Measurements from ENCODE around the gene RBM17. TPM values are rescaled to one million over a fixed set of nuclear protein-coding genes. Genes with fewer than 3 reads are reported as not detected.
A peak's percentile ranks its signal among the peaks of the same experiment; 100 is the strongest.

RBM17 gene
- total RNA-seq, 6 donors from 2014 or later = 67.6 to 192 (median 84.8) TPM

DNA sequence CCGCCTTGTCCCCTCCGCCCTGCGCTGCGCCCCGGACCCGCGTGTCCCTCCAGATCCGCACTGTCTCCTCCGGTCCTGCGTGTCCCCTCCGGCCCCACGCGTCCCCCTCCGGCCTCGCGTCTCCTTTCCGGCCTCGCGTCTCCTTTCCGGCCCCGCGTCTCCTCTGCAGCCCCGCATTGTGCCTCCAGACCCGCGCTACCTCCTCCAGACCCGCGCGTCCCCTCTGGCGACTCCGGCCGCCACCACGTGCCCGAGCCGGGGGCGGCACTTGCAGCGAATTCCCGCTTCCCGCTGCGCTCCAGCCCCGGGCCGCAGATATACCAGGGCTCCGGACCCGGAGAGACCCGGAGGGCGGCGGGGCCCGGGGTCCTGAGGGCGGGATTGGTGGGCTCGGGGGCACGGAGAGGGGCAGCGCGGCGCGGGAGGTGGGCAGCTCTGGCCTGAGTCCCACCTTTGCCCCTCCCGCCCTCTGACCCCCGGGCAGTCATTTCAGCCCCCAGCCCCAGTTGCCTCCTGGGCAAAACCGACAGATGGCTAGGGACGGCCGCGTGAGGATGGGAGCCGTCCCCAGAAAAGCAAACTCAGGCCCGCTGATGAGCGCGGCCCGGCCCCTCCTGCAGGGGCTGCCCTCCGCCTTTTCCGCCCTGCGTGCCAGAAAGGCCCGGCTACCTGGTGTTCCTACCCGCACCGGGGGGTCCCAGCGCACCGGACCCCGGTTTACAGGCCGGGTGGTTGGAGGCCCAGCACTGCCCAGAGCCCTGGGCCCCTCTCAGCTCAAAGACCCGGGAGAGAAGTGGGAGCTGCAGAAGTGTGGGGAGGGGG lies 56.5 kb downstream of the RBM17 start:
- Histone ChIP-seq H3K36me3 (peaks cover 0 to 9% (median 0%) of the 10 kb centered on the region in 4 donors), H3K27me3 (peaks cover 0 to 4% (median 0%) of the 10 kb centered on the region in 4 donors), H3K9me3 (no peaks in the 10 kb centered on the region), H3K27ac (peak overlapping the region; percentile 82 to 95 (median 88)), H3K4me3 (peak overlapping the region; percentile 59 to 96 (median 88)), H3K4me1 (peaks cover 21 to 50% (median 26%) of the 10 kb centered on the region in 4 donors)
- peak in 1 of 2 donors; percentile 89 for DNase-seq
- WGBS, 2 donors = 1 to 4% methylated on average over 17 to 67 of the region's 76 CpGs
- TF ChIP-seq POLR2A (IDR thresholded peaks at IDR 0.05) (no peak), EP300 (IDR thresholded peaks at IDR 0.05) (no peak), POLR2AphosphoS5 (IDR thresholded peaks at IDR 0.05) (no peak)
- TF ChIP-seq, protein P1, sequence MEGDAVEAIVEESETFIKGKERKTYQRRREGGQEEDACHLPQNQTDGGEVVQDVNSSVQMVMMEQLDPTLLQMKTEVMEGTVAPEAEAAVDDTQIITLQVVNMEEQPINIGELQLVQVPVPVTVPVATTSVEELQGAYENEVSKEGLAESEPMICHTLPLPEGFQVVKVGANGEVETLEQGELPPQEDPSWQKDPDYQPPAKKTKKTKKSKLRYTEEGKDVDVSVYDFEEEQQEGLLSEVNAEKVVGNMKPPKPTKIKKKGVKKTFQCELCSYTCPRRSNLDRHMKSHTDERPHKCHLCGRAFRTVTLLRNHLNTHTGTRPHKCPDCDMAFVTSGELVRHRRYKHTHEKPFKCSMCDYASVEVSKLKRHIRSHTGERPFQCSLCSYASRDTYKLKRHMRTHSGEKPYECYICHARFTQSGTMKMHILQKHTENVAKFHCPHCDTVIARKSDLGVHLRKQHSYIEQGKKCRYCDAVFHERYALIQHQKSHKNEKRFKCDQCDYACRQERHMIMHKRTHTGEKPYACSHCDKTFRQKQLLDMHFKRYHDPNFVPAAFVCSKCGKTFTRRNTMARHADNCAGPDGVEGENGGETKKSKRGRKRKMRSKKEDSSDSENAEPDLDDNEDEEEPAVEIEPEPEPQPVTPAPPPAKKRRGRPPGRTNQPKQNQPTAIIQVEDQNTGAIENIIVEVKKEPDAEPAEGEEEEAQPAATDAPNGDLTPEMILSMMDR (IDR thresholded peaks at IDR 0.05) = peak in 2 of 6 experiments; percentile 13 to 31
- ATAC-seq (ENCODE audit: low FRiP score in 2 of 2) = peak in 1 of 2 donors; percentile 26

DNA sequence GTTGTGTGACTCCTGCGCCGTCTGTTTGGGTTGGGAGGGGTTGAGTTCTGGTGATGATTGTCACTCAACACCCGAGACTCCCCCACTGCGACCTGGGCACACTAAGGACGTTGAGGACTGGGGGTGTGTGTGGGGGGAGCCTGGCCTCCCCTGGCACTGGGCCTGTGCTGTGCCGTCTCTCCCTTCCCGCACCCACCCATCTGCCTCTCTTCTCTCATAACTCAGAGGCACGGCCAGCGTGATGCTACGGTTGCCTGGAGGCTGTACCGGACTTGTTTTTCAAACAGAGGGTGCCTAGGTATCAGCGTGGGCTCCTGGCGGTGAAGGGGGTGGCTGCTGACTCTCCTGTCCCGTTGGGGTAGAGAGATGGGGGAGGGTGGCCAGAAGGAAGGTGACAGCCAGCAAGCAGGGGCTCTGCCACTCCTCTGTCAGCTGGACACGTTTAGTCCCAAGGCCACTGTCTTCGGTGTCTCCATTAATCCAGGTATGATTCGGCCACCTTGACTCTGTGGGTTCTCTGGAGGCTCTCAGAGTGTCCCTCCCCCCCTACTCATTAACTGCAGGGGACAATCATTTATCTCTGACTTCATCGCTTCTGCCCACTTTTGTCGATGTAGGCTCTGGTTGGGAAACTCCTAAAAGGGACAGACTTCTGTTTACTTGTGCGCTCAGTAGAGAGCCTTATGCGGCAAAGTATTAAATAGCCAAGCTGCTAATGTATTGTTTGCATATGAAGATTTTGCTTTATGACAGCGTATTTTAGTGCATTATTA lies 57.4 kb downstream of the RBM17 start:
- 61 to 71% methylated on average over 20 to 22 of the region's 22 CpGs for WGBS, 2 donors
- Histone ChIP-seq H3K4me3 (peak overlapping the region; percentile 59 to 96 (median 88)), H3K27ac (peak overlapping the region in 3 of 4 donors; percentile 82 to 95 (median 91)), H3K4me1 (peaks cover 24 to 52% (median 28%) of the 10 kb centered on the region in 4 donors), H3K27me3 (no peaks in the 10 kb centered on the region), H3K9me3 (no peaks in the 10 kb centered on the region), H3K36me3 (peaks cover 0 to 9% (median 0%) of the 10 kb centered on the region in 4 donors)
- ATAC-seq (ENCODE audit: low FRiP score in 2 of 2) = no peak
- no peak for DNase-seq
- no peak for TF ChIP-seq POLR2AphosphoS5 (IDR thresholded peaks at IDR 0.05)
- peak in 1 of 4 donors; percentile 16 for TF ChIP-seq POLR2A (IDR thresholded peaks at IDR 0.05)

DNA sequence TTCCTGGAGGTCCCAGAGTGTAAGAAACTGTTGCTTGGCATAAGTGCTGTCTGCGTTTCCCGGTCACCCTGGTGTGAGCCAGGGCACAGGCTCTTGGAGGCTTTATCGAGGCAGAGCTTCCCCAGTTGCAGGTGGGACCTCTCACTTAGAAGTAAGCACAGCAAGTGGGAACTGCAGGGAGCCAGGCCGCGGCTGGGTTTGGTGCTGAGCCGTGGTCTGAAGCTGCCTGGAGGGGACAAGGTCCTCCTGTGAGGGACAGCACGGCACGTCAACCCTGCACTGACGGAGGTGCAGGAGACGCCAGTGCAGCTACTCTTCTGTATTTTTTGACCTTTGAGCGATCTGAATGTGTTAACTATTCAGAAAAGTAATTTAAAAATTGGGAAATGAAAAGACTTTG lies 58.1 kb downstream of the RBM17 start:
- Histone ChIP-seq H3K9me3 (no peaks in the 10 kb centered on the region), H3K27me3 (no peaks in the 10 kb centered on the region), H3K27ac (no peak overlapping the region), H3K36me3 (peaks cover 0 to 9% (median 0%) of the 10 kb centered on the region in 4 donors), H3K4me3 (no peak overlapping the region), H3K4me1 (peaks cover 27 to 59% (median 35%) of the 10 kb centered on the region in 4 donors)
- DNase-seq (peak in 1 of 2 donors; percentile 62), ATAC-seq (ENCODE audit: low FRiP score in 2 of 2) (no peak)
- TF ChIP-seq, protein P1 (IDR thresholded peaks at IDR 0.05) = no peak
- TF ChIP-seq POLR2A (IDR thresholded peaks at IDR 0.05) (no peak), EP300 (IDR thresholded peaks at IDR 0.05) (no peak), POLR2AphosphoS5 (IDR thresholded peaks at IDR 0.05) (no peak)
- WGBS, 2 donors = 81 to 91% methylated on average over 10 to 11 of the region's 11 CpGs

DNA sequence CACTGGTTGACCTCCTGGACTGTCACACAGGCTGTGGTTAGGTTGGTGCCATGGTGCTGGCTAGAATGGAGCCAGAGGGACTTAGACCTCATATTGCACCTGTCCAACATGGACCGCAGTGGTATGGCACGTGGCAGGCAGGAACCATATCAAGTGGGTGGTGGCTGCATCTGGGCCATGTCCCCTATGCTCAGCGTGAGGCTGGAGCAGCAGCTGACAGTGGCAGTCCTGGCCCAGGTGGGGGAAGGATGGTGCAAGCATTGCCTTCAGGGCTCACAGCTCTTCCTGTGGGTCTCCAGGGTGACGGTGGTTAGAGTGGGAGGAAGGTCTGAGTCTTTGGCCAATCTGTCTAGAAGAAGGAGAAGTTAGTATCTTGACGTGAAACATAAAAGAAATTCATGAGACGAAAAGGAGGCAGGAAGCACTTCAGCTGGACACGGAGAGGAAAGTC lies 59.4 kb downstream of the RBM17 start:
- peaks cover 0 to 9% (median 0%) of the 10 kb centered on the region in 4 donors for H3K36me3 ChIP-seq
- TF ChIP-seq POLR2A (IDR thresholded peaks at IDR 0.05) = peak in 1 of 4 donors; percentile 15
- no peak for TF ChIP-seq EP300 (IDR thresholded peaks at IDR 0.05)
- peaks cover 27 to 61% (median 39%) of the 10 kb centered on the region in 4 donors for H3K4me1 ChIP-seq
- no peaks in the 10 kb centered on the region for H3K9me3 ChIP-seq
- ATAC-seq (ENCODE audit: low FRiP score in 2 of 2) (no peak), DNase-seq (no peak)
- H3K4me3 ChIP-seq = no peak overlapping the region
- WGBS, 2 donors = 64 to 90% methylated on average over 5 to 6 of the region's 7 CpGs
- H3K27ac ChIP-seq = peak overlapping the region in 2 of 4 donors; percentile 20 to 61
- H3K27me3 ChIP-seq = no peaks in the 10 kb centered on the region

DNA sequence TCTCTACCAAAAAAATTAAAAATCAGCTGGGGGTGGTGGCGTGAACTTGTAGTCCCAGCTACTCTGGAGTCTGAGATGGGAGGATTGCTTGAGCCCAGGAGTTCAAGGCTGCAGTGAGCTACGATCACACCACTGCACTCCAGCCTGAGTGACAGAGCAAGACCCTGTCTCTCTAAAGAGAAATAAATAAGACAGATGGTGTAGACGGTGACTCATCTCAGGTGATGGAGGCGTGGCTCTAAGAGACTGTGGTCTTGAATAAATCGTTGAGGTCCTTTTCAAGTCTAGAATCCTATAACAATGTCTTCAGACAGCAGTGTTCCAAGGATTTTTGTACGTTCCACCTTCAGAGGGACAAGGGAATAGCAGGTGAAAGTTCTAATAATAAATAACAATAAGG lies 60.1 kb downstream of the RBM17 start:
- Histone ChIP-seq H3K4me3 (no peak overlapping the region), H3K27ac (peak overlapping the region in 2 of 4 donors; percentile 40 to 61), H3K36me3 (peaks cover 0 to 9% (median 0%) of the 10 kb centered on the region in 4 donors), H3K4me1 (peaks cover 26 to 59% (median 36%) of the 10 kb centered on the region in 4 donors), H3K27me3 (no peaks in the 10 kb centered on the region), H3K9me3 (no peaks in the 10 kb centered on the region)
- TF ChIP-seq POLR2AphosphoS5 (IDR thresholded peaks at IDR 0.05) (no peak), POLR2A (IDR thresholded peaks at IDR 0.05) (no peak), EP300 (IDR thresholded peaks at IDR 0.05) (no peak)
- TF ChIP-seq, protein P1 (IDR thresholded peaks at IDR 0.05) = no peak
- WGBS, 2 donors = 81 to 87% methylated on average over 6 of the region's 6 CpGs
- ATAC-seq (ENCODE audit: low FRiP score in 2 of 2) = no peak
- DNase-seq = no peak
